Hematopoietic multipotent progenitor cell treated with erythropoietin and hydrocortisone succinate and interleukin-3 and kit ligand, for 17 days (in vitro differentiated cells): Measurements from ENCODE around the gene DLL3.
A peak's percentile ranks its signal among the peaks of the same experiment; 100 is the strongest.

ENCODE experiments used
- DNase-seq: peaks from one replicate; pipeline ENCODE4 v3.0.0-alpha.2; 2015; ENCODE audit warnings: low spot score

The DLL3 gene

GRCh38 chr19:39481676-39482075 is 17.1 kb upstream of the DLL3 start:
- no peak for DNase-seq

- no peak for DNase-seq
Observed at GRCh38 chr19:39483141-39483540, 15.6 kb upstream of the DLL3 start.

- DNase-seq = no peak
Observed at GRCh38 chr19:39489756-39490155, 9.0 kb upstream of the DLL3 start.

GRCh38 chr19:39492225-39492624 is 6.5 kb upstream of the DLL3 start:
- no peak for DNase-seq

- no peak for DNase-seq
Observed at GRCh38 chr19:39492788-39493187, 6.0 kb upstream of the DLL3 start.

- no peak for DNase-seq
Observed at GRCh38 chr19:39494661-39495060, 4.1 kb upstream of the DLL3 start.

- DNase-seq = no peak
Observed at GRCh38 chr19:39496063-39496462, 2.7 kb upstream of the DLL3 start.

GRCh38 chr19:39497701-39497995 is 1.1 kb upstream of the DLL3 start:
- DNase-seq = no peak

- DNase-seq = no peak
Observed at GRCh38 chr19:39497996-39498797, 550 bp upstream of the DLL3 start.

- DNase-seq = no peak
Observed at GRCh38 chr19:39499932-39500331, 1.2 kb downstream of the DLL3 start.

GRCh38 chr19:39500543-39500942 is 1.8 kb downstream of the DLL3 start:
- DNase-seq = no peak

- no peak for DNase-seq
Observed at GRCh38 chr19:39501340-39501739, 2.6 kb downstream of the DLL3 start.

- DNase-seq = peak; percentile 79
Observed at GRCh38 chr19:39502640-39503417, 4.1 kb downstream of the DLL3 start.

GRCh38 chr19:39506598-39506943 is 7.8 kb downstream of the DLL3 start:
- DNase-seq = no peak

GRCh38 chr19:39506944-39507714 is 8.4 kb downstream of the DLL3 start:
- DNase-seq = no peak

- DNase-seq = no peak
Observed at GRCh38 chr19:39507715-39508364, 9.1 kb downstream of the DLL3 start.

- no peak for DNase-seq
Observed at GRCh38 chr19:39508629-39509028, 9.9 kb downstream of the DLL3 start.

- no peak for DNase-seq
Observed at GRCh38 chr19:39509233-39509632, 10.5 kb downstream of the DLL3 start.

GRCh38 chr19:39512988-39513387 is 14.2 kb downstream of the DLL3 start:
- no peak for DNase-seq

GRCh38 chr19:39514840-39515550 is 16.2 kb downstream of the DLL3 start, which contains the start of gene SELENOV:
Gene SELENOV, plus strand, starts transcription at chr19:39515139. Its CDS starts 74 bp downstream, at chr19:39515213.
- no peak for DNase-seq

GRCh38 chr19:39515551-39516191 is 16.9 kb downstream of the DLL3 start:
- no peak for DNase-seq
